GM23338 (cell line): Measurements from ENCODE around the gene DNAJC5G. TPM values are rescaled to one million over a fixed set of nuclear protein-coding genes. Genes with fewer than 3 reads are reported as not detected.

Source experiments
- ATAC-seq: fragments of 200-7000 bp; cut with Tn5 transposase; 3 replicates; pipeline ENCODE4 v1.9.1; 2020
- DNase-seq: peaks from one replicate; pipeline ENCODE4 v3.0.0-alpha.2; 2015; ENCODE audit warnings: low spot score
- H2AFZ ChIP-seq: fragments of 200-600 bp; sonication (generic); 2 replicates; pipeline ENCODE4 v1.8.0; 2016; ENCODE audit warnings: antibody characterized with exemption, mild to moderate bottlenecking, moderate library complexity
- H3F3A ChIP-seq: fragments of 200-600 bp; sonication (generic); replicated peaks from 2 replicates; pipeline ENCODE4 v1.8.0; 2017; ENCODE audit warnings: antibody characterized with exemption, mixed run types, low read depth
- H3K27ac ChIP-seq: fragments of 200-600 bp; sonication (generic); 2 replicates; pipeline ENCODE4 v1.6.1; 2016; ENCODE audit warnings: low read depth
- H3K27me3 ChIP-seq: fragments of 200-600 bp; sonication (generic); 2 replicates; pipeline ENCODE4 v1.8.0; 2016; ENCODE audit warnings: mild to moderate bottlenecking, mixed run types, moderate library complexity; ENCODE audit not compliant: insufficient read depth
- H3K36me3 ChIP-seq: fragments of 200-600 bp; sonication (generic); 2 replicates; pipeline ENCODE4 v1.8.0; 2016; ENCODE audit warnings: mild to moderate bottlenecking; ENCODE audit not compliant: insufficient read depth
- H3K4me1 ChIP-seq: fragments of 200-600 bp; sonication (generic); 2 replicates; pipeline ENCODE4 v1.8.0; 2016; ENCODE audit warnings: mild to moderate bottlenecking, moderate library complexity; ENCODE audit not compliant: insufficient read depth
- H3K4me2 ChIP-seq: fragments of 200-600 bp; sonication (generic); 2 replicates; pipeline ENCODE4 v1.7.1; 2017; ENCODE audit warnings: mixed run types
- H3K4me3 ChIP-seq: fragments of 200-600 bp; sonication (generic); 2 replicates; pipeline ENCODE4 v1.6.1; 2016; ENCODE audit warnings: mixed run types
- H3K79me2 ChIP-seq: fragments of 200-600 bp; sonication (generic); replicated peaks from 2 replicates; pipeline ENCODE4 v1.8.0; 2017; ENCODE audit warnings: mild to moderate bottlenecking; ENCODE audit not compliant: insufficient read depth
- H3K9me2 ChIP-seq: fragments of 200-600 bp; sonication (generic); 2 replicates; pipeline ENCODE4 v1.8.0; 2017; ENCODE audit not compliant: insufficient read depth
- H4K20me1 ChIP-seq: fragments of 200-600 bp; sonication (generic); replicated peaks from 2 replicates; pipeline ENCODE4 v1.8.0; 2017; ENCODE audit warnings: mild to moderate bottlenecking; ENCODE audit not compliant: insufficient read depth
- H3K27ac Mint-ChIP-seq: 2 replicates; pipeline ENCODE4 v1.8.0; 2020; ENCODE audit warnings: inconsistent platforms, mild to moderate bottlenecking, moderate library complexity, mixed read lengths
- H3K27me3 Mint-ChIP-seq: 3 replicates; pipeline ENCODE4 v1.8.0; 2022; ENCODE audit warnings: low read depth, mild to moderate bottlenecking, moderate library complexity, mixed read lengths, inconsistent platforms; ENCODE audit not compliant: insufficient read depth, poor library complexity
- H3K36me3 Mint-ChIP-seq: 3 replicates; pipeline ENCODE4 v1.8.0; 2021; ENCODE audit warnings: low read depth, mild to moderate bottlenecking, inconsistent platforms, moderate library complexity, mixed read lengths
- H3K4me1 Mint-ChIP-seq: 3 replicates; pipeline ENCODE4 v1.8.0; 2020; ENCODE audit warnings: mild to moderate bottlenecking, inconsistent platforms, mixed read lengths
- H3K4me3 Mint-ChIP-seq: 3 replicates; pipeline ENCODE4 v1.8.0; 2021; ENCODE audit warnings: moderate library complexity, mild to moderate bottlenecking, inconsistent platforms, mixed read lengths
- H3K9me3 Mint-ChIP-seq: 3 replicates; pipeline ENCODE4 v1.8.0; 2020; ENCODE audit warnings: moderate library complexity, mild to moderate bottlenecking, inconsistent platforms, mixed read lengths
- CREB1 ChIP-seq: fragments of 250-450 bp; sonication (Bioruptor Pico); IDR thresholded peaks from 2 replicates; pipeline ENCODE4 v1.5.0; 2020; ENCODE audit warnings: low read depth, mild to moderate bottlenecking, moderate library complexity
- EZH2phosphoT487 ChIP-seq: fragments of 200-600 bp; sonication (generic); IDR thresholded peaks from one replicate; pipeline ENCODE4 v1.8.1; 2018; ENCODE audit warnings: antibody characterized with exemption; ENCODE audit not compliant: unreplicated experiment
- JUNB ChIP-seq: IDR thresholded peaks from one replicate; pipeline ENCODE4 v1.6.1; 2016; ENCODE audit warnings: antibody characterized with exemption; ENCODE audit not compliant: unreplicated experiment
- NANOG ChIP-seq: IDR thresholded peaks from 2 replicates; pipeline ENCODE4 v1.6.1; 2016; ENCODE audit warnings: antibody characterized with exemption, borderline replicate concordance
- POLR2AphosphoS5 ChIP-seq: IDR thresholded peaks from 2 replicates; pipeline ENCODE4 v1.6.1; 2016; ENCODE audit warnings: antibody characterized with exemption, low read depth
- REST ChIP-seq: IDR thresholded peaks from one replicate; pipeline ENCODE4 v1.6.1; 2018; ENCODE audit warnings: antibody characterized with exemption; ENCODE audit not compliant: unreplicated experiment
- STAT1 ChIP-seq: IDR thresholded peaks from one replicate; pipeline ENCODE4 v1.6.1; 2016; ENCODE audit warnings: antibody characterized with exemption; ENCODE audit not compliant: unreplicated experiment
- ZNF331 ChIP-seq: fragments of 250-450 bp; sonication (Bioruptor Pico); IDR thresholded peaks from 2 replicates; pipeline ENCODE4 v1.5.0; 2020; ENCODE audit warnings: low read depth, mild to moderate bottlenecking, moderate library complexity
- polyA plus RNA-seq: library from polyadenylated mRNA; unstranded; fragments of >200 nt; fragmentation: Nextera tagmentation; extraction: Ambion mirVana; gene quantifications from 2 replicates; pipeline ENCODE4 v1.2.1, GENCODE V29; 2016
- total RNA-seq: library from RNA; depleted of rRNA; stranded (reverse); fragments of >200 nt; shearing (Covaris generic); gene quantifications from 2 replicates; pipeline ENCODE4 v1.2.3, GENCODE V29; 2014
- TF ChIP-seq, protein P1 (sequence below): IDR thresholded peaks from 2 replicates; pipeline ENCODE4 v1.6.1; 2016; ENCODE audit warnings: antibody characterized with exemption
- TF ChIP-seq, protein P2 (sequence below), 2 experiments: fragments of 200-600 bp in 1 of 2; sonication (generic) in 1 of 2; conservative IDR thresholded peaks; 2 replicates each; pipeline versions ENCODE4 v1.5.1 to v1.6.1; 2016 to 2017; ENCODE audit warnings: antibody characterized with exemption in 2 of 2, low read depth in 2 of 2, mild to moderate bottlenecking in 2 of 2, moderate library complexity in 1 of 2

Gene DNAJC5G
- total and polyA plus RNA-seq, 2 experiments from 2014 or later: 0.59 TPM; not detected in 1

- H3K36me3 ChIP-seq: no peaks in the 10 kb centered on the region
- H3K4me3 Mint-ChIP-seq: peak within 1 kb of the TSS; percentile 63
- H3K4me2 ChIP-seq: peak within 1 kb of the TSS; percentile 76
- no peaks in the 10 kb centered on the region for H3K36me3 Mint-ChIP-seq
- H4K20me1 ChIP-seq: no peaks in the 10 kb centered on the region
- DNase-seq (peak; percentile 29), ATAC-seq (peak; percentile 75)
- H3F3A ChIP-seq: peaks cover 13% of the 10 kb centered on the region
- H3K4me1 Mint-ChIP-seq: peaks cover 46% of the 10 kb centered on the region
- H3K27me3 Mint-ChIP-seq: peaks cover 21% of the 10 kb centered on the region
- peaks cover 4% of the 10 kb centered on the region; the same call in 1 of the 2 replicates for H3K9me2 ChIP-seq
- H3K27me3 ChIP-seq: no peaks in the 10 kb centered on the region
- H3K4me1 ChIP-seq: peaks cover 27% of the 10 kb centered on the region
- TF ChIP-seq, protein P1, sequence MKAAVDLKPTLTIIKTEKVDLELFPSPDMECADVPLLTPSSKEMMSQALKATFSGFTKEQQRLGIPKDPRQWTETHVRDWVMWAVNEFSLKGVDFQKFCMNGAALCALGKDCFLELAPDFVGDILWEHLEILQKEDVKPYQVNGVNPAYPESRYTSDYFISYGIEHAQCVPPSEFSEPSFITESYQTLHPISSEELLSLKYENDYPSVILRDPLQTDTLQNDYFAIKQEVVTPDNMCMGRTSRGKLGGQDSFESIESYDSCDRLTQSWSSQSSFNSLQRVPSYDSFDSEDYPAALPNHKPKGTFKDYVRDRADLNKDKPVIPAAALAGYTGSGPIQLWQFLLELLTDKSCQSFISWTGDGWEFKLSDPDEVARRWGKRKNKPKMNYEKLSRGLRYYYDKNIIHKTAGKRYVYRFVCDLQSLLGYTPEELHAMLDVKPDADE: no peak
- TF ChIP-seq NANOG: peak; percentile 35; the same call in 1 of the 2 replicates
- H2AFZ ChIP-seq: peak within 1 kb of the TSS; percentile 97
- peak within 1 kb of the TSS; percentile 41 for H3K4me3 ChIP-seq
- no peaks in the 10 kb centered on the region for H3K9me3 Mint-ChIP-seq
- no peaks in the 10 kb centered on the region for H3K79me2 ChIP-seq
- H3K27ac Mint-ChIP-seq: peak within 1 kb of the TSS; percentile 86
- H3K27ac ChIP-seq: peak within 1 kb of the TSS; percentile 56; the same call in 1 of the 2 replicates
Observed at GRCh38 chr2:27281855-27282559, 6.8 kb downstream of the DNAJC5G start, which contains the start of gene TRIM54. Gene TRIM54 (plus strand): TSS chr2:27282429. CDS start chr2:27282732, 303 bp downstream.

GRCh38 chr2:27282892-27283291 is 7.7 kb downstream of the DNAJC5G start:
- no peaks in the 10 kb centered on the region for H3K27me3 ChIP-seq
- peaks cover 4% of the 10 kb centered on the region; the same call in 1 of the 2 replicates for H3K9me2 ChIP-seq
- H4K20me1 ChIP-seq: no peaks in the 10 kb centered on the region
- peak overlapping the region; percentile 97 for H2AFZ ChIP-seq
- Mint-ChIP-seq H3K27me3 (peaks cover 21% of the 10 kb centered on the region), H3K4me3 (peak overlapping the region; percentile 63), H3K9me3 (no peaks in the 10 kb centered on the region), H3K27ac (peak overlapping the region; percentile 86), H3K4me1 (peaks cover 47% of the 10 kb centered on the region), H3K36me3 (no peaks in the 10 kb centered on the region)
- H3K4me3 ChIP-seq: peak overlapping the region; percentile 41; the same call in 1 of the 2 replicates
- ATAC-seq (peak; percentile 52), DNase-seq (no peak)
- H3K4me1 ChIP-seq: peaks cover 27% of the 10 kb centered on the region
- no peaks in the 10 kb centered on the region for H3K79me2 ChIP-seq
- 0 out of 2 replicates have a peak overlapping the region, but pooled peaks have one; percentile 56 for H3K27ac ChIP-seq
- peaks cover 13% of the 10 kb centered on the region for H3F3A ChIP-seq
- H3K36me3 ChIP-seq: no peaks in the 10 kb centered on the region
- peak overlapping the region; percentile 76 for H3K4me2 ChIP-seq
- TF ChIP-seq POLR2AphosphoS5 (no peak), EZH2phosphoT487 (no peak), JUNB (no peak), CREB1 (no peak), REST (no peak), ZNF331 (CRISPR knock-in tag) (no peak), STAT1 (no peak)
- TF ChIP-seq, protein P2, sequence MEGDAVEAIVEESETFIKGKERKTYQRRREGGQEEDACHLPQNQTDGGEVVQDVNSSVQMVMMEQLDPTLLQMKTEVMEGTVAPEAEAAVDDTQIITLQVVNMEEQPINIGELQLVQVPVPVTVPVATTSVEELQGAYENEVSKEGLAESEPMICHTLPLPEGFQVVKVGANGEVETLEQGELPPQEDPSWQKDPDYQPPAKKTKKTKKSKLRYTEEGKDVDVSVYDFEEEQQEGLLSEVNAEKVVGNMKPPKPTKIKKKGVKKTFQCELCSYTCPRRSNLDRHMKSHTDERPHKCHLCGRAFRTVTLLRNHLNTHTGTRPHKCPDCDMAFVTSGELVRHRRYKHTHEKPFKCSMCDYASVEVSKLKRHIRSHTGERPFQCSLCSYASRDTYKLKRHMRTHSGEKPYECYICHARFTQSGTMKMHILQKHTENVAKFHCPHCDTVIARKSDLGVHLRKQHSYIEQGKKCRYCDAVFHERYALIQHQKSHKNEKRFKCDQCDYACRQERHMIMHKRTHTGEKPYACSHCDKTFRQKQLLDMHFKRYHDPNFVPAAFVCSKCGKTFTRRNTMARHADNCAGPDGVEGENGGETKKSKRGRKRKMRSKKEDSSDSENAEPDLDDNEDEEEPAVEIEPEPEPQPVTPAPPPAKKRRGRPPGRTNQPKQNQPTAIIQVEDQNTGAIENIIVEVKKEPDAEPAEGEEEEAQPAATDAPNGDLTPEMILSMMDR (conservative IDR thresholded peaks at IDR 0.05; ENCODE audit: low read depth in 2 of 2): no peak
